HepG2 (cell line): Measurements from ENCODE around the gene EFNA3. TPM values are rescaled to one million over a fixed set of nuclear protein-coding genes. Genes with fewer than 3 reads are reported as not detected.

Experiments used
- CBX1 ChIP-seq: IDR thresholded peaks from one replicate; pipeline ENCODE4 v1.6.1; 2016; ENCODE audit warnings: antibody characterized with exemption, low read depth
- ETV6 ChIP-seq: sonication (generic); formaldehyde crosslinking; conservative IDR thresholded peaks from 2 replicates; pipeline ENCODE4 v1.4.0; 2020; ENCODE audit warnings: missing genetic modification reagents
- FOXP1 ChIP-seq, 2 experiments: fragments of 450-650 bp in 1 of 2; IDR thresholded peaks; 2 replicates each; pipeline ENCODE4 v1.6.1; 2017 to 2018; ENCODE audit warnings: antibody characterized with exemption in 1 of 2
- HNRNPLL ChIP-seq: fragments of 200-400 bp; formaldehyde crosslinking; IDR thresholded peaks from 2 replicates; pipeline ENCODE4 v1.6.1; 2017; ENCODE audit warnings: mild to moderate bottlenecking, low read depth, low read length; ENCODE audit not compliant: poor library complexity, severe bottlenecking
- NCOA2 ChIP-seq: sonication (generic); formaldehyde crosslinking; IDR thresholded peaks from 2 replicates; pipeline ENCODE4 v1.8.0; 2022; ENCODE audit warnings: inconsistent platforms
- NR2C2 ChIP-seq: sonication (generic); formaldehyde crosslinking; IDR thresholded peaks from 2 replicates; pipeline ENCODE4 v1.4.0; 2020; ENCODE audit warnings: missing genetic modification reagents, mild to moderate bottlenecking, moderate library complexity, borderline replicate concordance
- PHF20 ChIP-seq: sonication (generic); formaldehyde crosslinking; IDR thresholded peaks from 2 replicates; pipeline ENCODE4 v1.5.0; 2020; ENCODE audit warnings: mild to moderate bottlenecking, missing genetic modification reagents
- PHF21A ChIP-seq: sonication (generic); formaldehyde crosslinking; IDR thresholded peaks from 2 replicates; pipeline ENCODE4 v1.5.0; 2020; ENCODE audit warnings: mild to moderate bottlenecking, missing genetic modification reagents
- SKI ChIP-seq: fragments of 450-650 bp; IDR thresholded peaks from one replicate; pipeline ENCODE4 v1.6.1; 2018; ENCODE audit warnings: mild to moderate bottlenecking; ENCODE audit not compliant: partially characterized antibody
- SOX5 ChIP-seq: IDR thresholded peaks from 2 replicates; pipeline ENCODE4 v1.6.1; 2016; ENCODE audit warnings: borderline replicate concordance
- ZKSCAN1 ChIP-seq: fragments of 150-350 bp; IDR thresholded peaks from 2 replicates; pipeline ENCODE4 v1.6.1; 2014; ENCODE audit warnings: low read length
- ZNF331 ChIP-seq: sonication (generic); formaldehyde crosslinking; IDR thresholded peaks from 2 replicates; pipeline ENCODE4 v1.4.0; 2020; ENCODE audit warnings: missing genetic modification reagents
- ZNF432 ChIP-seq: sonication (generic); formaldehyde crosslinking; IDR thresholded peaks from 2 replicates; pipeline ENCODE4 v1.5.0; 2020; ENCODE audit warnings: missing genetic modification reagents, mild to moderate bottlenecking, borderline replicate concordance
- ZNF816 ChIP-seq: sonication (generic); formaldehyde crosslinking; IDR thresholded peaks from 2 replicates; pipeline ENCODE4 v1.8.0; 2022; ENCODE audit warnings: missing genetic modification reagents, mild to moderate bottlenecking, borderline replicate concordance
- polyA plus RNA-seq, 8 experiments: library from polyadenylated mRNA; depleted of rRNA in 3 of 8; stranded (reverse) in 7 of 8; unstranded in 1 of 8; fragments of >200 nt; fragmentation: Illumina TruSeq in 4 of 8; extraction: Trizol in 4 of 8; gene quantifications; 2 replicates each; pipeline versions ENCODE4 v1.2.1 to v1.2.3, GENCODE V29; 2011 to 2016; ENCODE audit warnings: low read depth in 4 of 8, missing spikeins in 1 of 8, mixed read lengths in 1 of 8; ENCODE audit not compliant: insufficient read depth in 1 of 8
- total RNA-seq, 5 experiments: library from RNA; depleted of rRNA; stranded (reverse); fragments of >200 nt; fragmentation: Illumina TruSeq; extraction: Trizol; gene quantifications; 2 replicates each; pipeline ENCODE4 v1.2.3, GENCODE V29; 2016; ENCODE audit warnings: low read depth in 1 of 5
- TF ChIP-seq, protein P1 (sequence below): sonication (generic); formaldehyde crosslinking; IDR thresholded peaks from 2 replicates; pipeline ENCODE4 v1.4.0; 2020; ENCODE audit warnings: mild to moderate bottlenecking, missing genetic modification reagents
- TF ChIP-seq, protein P2 (sequence below): fragments of 450-650 bp; IDR thresholded peaks from 2 replicates; pipeline ENCODE4 v1.6.1; 2017; ENCODE audit warnings: mild to moderate bottlenecking
- TF ChIP-seq, protein P3 (sequence below): IDR thresholded peaks from 2 replicates; pipeline ENCODE4 v1.6.1; 2016
- TF ChIP-seq, protein P4 (sequence below): sonication (generic); formaldehyde crosslinking; IDR thresholded peaks from 2 replicates; pipeline ENCODE4 v1.9.0; 2022; ENCODE audit warnings: low read depth, missing genetic modification reagents
- TF ChIP-seq, protein P5 (sequence below): sonication (generic); formaldehyde crosslinking; conservative IDR thresholded peaks from 2 replicates; pipeline ENCODE4 v1.8.0; 2022; ENCODE audit warnings: low read depth, missing genetic modification reagents

EFNA3 gene
- total and polyA plus RNA-seq, 2 of the 13 experiments (the other 11 are each of a cell fraction or from before 2014, with no cell fraction given): 1.0 to 5.7 TPM

DNA sequence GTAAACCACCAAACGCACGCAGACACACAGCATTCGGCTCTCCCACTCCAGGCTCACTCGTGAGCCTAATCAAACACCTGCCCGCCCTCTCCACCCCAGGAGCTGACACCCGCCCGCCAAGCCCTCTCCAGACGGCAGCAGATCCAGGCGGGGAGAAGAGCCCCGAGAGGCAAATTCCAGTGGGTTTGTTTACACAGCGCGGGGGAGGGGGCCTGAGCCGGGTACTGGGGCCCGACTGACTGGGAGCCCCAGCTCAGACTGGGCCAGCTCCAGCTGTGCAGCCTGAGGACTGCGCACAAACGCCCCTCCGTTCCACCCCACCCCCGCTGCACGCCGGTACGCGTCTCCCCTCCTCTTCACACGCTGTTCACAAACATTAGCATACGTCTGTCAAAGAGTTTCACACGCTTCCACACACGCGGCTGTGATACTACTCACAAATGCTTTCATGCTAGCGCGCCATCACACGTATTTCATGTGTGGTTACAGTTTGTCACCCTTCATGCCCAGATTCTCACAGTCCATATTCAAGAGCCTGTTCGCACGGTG is 48.0 kb downstream of the EFNA3 start (continued):
- TF ChIP-seq, protein P1, sequence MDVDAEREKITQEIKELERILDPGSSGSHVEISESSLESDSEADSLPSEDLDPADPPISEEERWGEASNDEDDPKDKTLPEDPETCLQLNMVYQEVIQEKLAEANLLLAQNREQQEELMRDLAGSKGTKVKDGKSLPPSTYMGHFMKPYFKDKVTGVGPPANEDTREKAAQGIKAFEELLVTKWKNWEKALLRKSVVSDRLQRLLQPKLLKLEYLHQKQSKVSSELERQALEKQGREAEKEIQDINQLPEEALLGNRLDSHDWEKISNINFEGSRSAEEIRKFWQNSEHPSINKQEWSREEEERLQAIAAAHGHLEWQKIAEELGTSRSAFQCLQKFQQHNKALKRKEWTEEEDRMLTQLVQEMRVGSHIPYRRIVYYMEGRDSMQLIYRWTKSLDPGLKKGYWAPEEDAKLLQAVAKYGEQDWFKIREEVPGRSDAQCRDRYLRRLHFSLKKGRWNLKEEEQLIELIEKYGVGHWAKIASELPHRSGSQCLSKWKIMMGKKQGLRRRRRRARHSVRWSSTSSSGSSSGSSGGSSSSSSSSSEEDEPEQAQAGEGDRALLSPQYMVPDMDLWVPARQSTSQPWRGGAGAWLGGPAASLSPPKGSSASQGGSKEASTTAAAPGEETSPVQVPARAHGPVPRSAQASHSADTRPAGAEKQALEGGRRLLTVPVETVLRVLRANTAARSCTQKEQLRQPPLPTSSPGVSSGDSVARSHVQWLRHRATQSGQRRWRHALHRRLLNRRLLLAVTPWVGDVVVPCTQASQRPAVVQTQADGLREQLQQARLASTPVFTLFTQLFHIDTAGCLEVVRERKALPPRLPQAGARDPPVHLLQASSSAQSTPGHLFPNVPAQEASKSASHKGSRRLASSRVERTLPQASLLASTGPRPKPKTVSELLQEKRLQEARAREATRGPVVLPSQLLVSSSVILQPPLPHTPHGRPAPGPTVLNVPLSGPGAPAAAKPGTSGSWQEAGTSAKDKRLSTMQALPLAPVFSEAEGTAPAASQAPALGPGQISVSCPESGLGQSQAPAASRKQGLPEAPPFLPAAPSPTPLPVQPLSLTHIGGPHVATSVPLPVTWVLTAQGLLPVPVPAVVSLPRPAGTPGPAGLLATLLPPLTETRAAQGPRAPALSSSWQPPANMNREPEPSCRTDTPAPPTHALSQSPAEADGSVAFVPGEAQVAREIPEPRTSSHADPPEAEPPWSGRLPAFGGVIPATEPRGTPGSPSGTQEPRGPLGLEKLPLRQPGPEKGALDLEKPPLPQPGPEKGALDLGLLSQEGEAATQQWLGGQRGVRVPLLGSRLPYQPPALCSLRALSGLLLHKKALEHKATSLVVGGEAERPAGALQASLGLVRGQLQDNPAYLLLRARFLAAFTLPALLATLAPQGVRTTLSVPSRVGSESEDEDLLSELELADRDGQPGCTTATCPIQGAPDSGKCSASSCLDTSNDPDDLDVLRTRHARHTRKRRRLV (CRISPR knock-in tag): no peak
- TF ChIP-seq, protein P2, sequence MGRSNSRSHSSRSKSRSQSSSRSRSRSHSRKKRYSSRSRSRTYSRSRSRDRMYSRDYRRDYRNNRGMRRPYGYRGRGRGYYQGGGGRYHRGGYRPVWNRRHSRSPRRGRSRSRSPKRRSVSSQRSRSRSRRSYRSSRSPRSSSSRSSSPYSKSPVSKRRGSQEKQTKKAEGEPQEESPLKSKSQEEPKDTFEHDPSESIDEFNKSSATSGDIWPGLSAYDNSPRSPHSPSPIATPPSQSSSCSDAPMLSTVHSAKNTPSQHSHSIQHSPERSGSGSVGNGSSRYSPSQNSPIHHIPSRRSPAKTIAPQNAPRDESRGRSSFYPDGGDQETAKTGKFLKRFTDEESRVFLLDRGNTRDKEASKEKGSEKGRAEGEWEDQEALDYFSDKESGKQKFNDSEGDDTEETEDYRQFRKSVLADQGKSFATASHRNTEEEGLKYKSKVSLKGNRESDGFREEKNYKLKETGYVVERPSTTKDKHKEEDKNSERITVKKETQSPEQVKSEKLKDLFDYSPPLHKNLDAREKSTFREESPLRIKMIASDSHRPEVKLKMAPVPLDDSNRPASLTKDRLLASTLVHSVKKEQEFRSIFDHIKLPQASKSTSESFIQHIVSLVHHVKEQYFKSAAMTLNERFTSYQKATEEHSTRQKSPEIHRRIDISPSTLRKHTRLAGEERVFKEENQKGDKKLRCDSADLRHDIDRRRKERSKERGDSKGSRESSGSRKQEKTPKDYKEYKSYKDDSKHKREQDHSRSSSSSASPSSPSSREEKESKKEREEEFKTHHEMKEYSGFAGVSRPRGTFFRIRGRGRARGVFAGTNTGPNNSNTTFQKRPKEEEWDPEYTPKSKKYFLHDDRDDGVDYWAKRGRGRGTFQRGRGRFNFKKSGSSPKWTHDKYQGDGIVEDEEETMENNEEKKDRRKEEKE: no peak
- TF ChIP-seq HNRNPLL (no peak), SKI (peak; percentile 38), ZNF331 (CRISPR knock-in tag) (no peak), PHF21A (CRISPR knock-in tag) (no peak), ZNF432 (CRISPR knock-in tag) (peak; percentile 37; the same call in 1 of the 2 replicates), FOXP1 (IDR thresholded peaks at IDR 0.05) (no peak), FOXP1 (CRISPR knock-in tag; IDR thresholded peaks at IDR 0.05) (peak; percentile 32; the same call in 1 of the 2 replicates), PHF20 (CRISPR knock-in tag) (no peak), CBX1 (no peak), NCOA2 (CRISPR knock-in tag) (no peak), ZNF816 (CRISPR knock-in tag) (no peak), SOX5 (CRISPR knock-in tag) (no peak), NR2C2 (no peak), ETV6 (CRISPR knock-in tag) (no peak), ZKSCAN1 (no peak)
- TF ChIP-seq, protein P3, sequence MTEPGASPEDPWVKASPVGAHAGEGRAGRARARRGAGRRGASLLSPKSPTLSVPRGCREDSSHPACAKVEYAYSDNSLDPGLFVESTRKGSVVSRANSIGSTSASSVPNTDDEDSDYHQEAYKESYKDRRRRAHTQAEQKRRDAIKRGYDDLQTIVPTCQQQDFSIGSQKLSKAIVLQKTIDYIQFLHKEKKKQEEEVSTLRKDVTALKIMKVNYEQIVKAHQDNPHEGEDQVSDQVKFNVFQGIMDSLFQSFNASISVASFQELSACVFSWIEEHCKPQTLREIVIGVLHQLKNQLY: no peak
- TF ChIP-seq, protein P4, sequence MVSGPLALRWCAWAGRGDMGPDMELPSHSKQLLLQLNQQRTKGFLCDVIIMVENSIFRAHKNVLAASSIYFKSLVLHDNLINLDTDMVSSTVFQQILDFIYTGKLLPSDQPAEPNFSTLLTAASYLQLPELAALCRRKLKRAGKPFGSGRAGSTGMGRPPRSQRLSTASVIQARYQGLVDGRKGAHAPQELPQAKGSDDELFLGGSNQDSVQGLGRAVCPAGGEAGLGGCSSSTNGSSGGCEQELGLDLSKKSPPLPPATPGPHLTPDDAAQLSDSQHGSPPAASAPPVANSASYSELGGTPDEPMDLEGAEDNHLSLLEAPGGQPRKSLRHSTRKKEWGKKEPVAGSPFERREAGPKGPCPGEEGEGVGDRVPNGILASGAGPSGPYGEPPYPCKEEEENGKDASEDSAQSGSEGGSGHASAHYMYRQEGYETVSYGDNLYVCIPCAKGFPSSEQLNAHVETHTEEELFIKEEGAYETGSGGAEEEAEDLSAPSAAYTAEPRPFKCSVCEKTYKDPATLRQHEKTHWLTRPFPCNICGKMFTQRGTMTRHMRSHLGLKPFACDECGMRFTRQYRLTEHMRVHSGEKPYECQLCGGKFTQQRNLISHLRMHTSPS (CRISPR knock-in tag): no peak
- TF ChIP-seq, protein P5, sequence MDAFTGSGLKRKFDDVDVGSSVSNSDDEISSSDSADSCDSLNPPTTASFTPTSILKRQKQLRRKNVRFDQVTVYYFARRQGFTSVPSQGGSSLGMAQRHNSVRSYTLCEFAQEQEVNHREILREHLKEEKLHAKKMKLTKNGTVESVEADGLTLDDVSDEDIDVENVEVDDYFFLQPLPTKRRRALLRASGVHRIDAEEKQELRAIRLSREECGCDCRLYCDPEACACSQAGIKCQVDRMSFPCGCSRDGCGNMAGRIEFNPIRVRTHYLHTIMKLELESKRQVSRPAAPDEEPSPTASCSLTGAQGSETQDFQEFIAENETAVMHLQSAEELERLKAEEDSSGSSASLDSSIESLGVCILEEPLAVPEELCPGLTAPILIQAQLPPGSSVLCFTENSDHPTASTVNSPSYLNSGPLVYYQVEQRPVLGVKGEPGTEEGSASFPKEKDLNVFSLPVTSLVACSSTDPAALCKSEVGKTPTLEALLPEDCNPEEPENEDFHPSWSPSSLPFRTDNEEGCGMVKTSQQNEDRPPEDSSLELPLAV (CRISPR knock-in tag): no peak
